Measurements from ENCODE around the gene RBL2. TPM values are rescaled to one million over a fixed set of nuclear protein-coding genes. Genes with fewer than 3 reads are reported as not detected.

Gene RBL2
- total and polyA plus RNA-seq, 2 of the 13 experiments (the other 11 are each of a cell fraction or from before 2014, with no cell fraction given): 41.2 to 60.9 TPM

- no TSS peak for BruUV-seq (replicated peaks)
- TF ChIP-seq REL (CRISPR knock-in tag; conservative IDR thresholded peaks at IDR 0.05) (no peak), ZNF10 (CRISPR knock-in tag; IDR thresholded peaks at IDR 0.05; ENCODE audit: borderline replicate concordance, low read depth) (no peak), PAXIP1 (CRISPR knock-in tag; conservative IDR thresholded peaks at IDR 0.05) (no peak), ZNF557 (CRISPR knock-in tag; IDR thresholded peaks at IDR 0.05) (no peak), EZH2 (conservative IDR thresholded peaks at IDR 0.05; ENCODE audit: low read depth, low read length) (no peak), ZHX2 (IDR thresholded peaks at IDR 0.05; ENCODE audit: low read depth) (no peak), ZHX2 (CRISPR knock-in tag; IDR thresholded peaks at IDR 0.05; ENCODE audit: borderline replicate concordance) (no peak), TGIF2 (CRISPR knock-in tag; IDR thresholded peaks at IDR 0.05) (no peak), ZNF441 (CRISPR knock-in tag; IDR thresholded peaks at IDR 0.05; ENCODE audit: borderline replicate concordance) (no peak), RBM39 (IDR thresholded peaks at IDR 0.05; ENCODE audit: low read depth, low read length, poor library complexity, severe bottlenecking) (no peak), SNRNP70 (IDR thresholded peaks at IDR 0.05; ENCODE audit: low read depth, low read length) (no peak), ZNF598 (CRISPR knock-in tag; IDR thresholded peaks at IDR 0.05; ENCODE audit: borderline replicate concordance) (no peak)
- TF ChIP-seq, protein P1, sequence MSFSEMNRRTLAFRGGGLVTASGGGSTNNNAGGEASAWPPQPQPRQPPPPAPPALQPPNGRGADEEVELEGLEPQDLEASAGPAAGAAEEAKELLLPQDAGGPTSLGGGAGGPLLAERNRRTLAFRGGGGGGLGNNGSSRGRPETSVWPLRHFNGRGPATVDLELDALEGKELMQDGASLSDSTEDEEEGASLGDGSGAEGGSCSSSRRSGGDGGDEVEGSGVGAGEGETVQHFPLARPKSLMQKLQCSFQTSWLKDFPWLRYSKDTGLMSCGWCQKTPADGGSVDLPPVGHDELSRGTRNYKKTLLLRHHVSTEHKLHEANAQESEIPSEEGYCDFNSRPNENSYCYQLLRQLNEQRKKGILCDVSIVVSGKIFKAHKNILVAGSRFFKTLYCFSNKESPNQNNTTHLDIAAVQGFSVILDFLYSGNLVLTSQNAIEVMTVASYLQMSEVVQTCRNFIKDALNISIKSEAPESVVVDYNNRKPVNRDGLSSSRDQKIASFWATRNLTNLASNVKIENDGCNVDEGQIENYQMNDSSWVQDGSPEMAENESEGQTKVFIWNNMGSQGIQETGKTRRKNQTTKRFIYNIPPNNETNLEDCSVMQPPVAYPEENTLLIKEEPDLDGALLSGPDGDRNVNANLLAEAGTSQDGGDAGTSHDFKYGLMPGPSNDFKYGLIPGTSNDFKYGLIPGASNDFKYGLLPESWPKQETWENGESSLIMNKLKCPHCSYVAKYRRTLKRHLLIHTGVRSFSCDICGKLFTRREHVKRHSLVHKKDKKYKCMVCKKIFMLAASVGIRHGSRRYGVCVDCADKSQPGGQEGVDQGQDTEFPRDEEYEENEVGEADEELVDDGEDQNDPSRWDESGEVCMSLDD (CRISPR knock-in tag; IDR thresholded peaks at IDR 0.05; ENCODE audit: borderline replicate concordance): no peak
These were observed 20.4 kb upstream of the RBL2 start for GRCh38 chr16:53413864-53414263.

More at GRCh38 chr16:53413864-53414263, 20.4 kb upstream of the RBL2 start:
- no peaks in the 10 kb centered on the region for H3K9me3 ChIP-seq (ENCODE audit: low read length)
- H3K4me2 ChIP-seq (ENCODE audit: low read depth, low read length): no peak overlapping the region
- H3K4me3 ChIP-seq (replicated peaks in 1 of 3; ENCODE audit: insufficient read depth in 1 of 3, low read depth in 2 of 3, low read length in 3 of 3): no peak overlapping the region
- POLR2A ChIA-PET: no interaction called here
- no peaks in the 10 kb centered on the region for H4K20me1 ChIP-seq (ENCODE audit: insufficient read depth, low read length)
- WGBS (ENCODE audit: low lambda C conversion rate): 77% methylated on average over 18 of the region's 18 CpGs
- no peaks in the 10 kb centered on the region for H3K79me2 ChIP-seq (ENCODE audit: insufficient read depth, low read length)
- FAIRE-seq: no peak
- intact Hi-C loops (cut with micrococcal nuclease; ENCODE audit: unreplicated experiment) (no loop called here), in situ Hi-C loops (cut with HindIII; ENCODE audit: extremely low pct_ligation_motif_present, low pct_unique_long_range_greater_than_20kb) (no loop called here)
- DNase-seq (ENCODE audit: low spot score): no peak
- no peak overlapping the region for H2AFZ ChIP-seq (ENCODE audit: low read length)
- ATAC-seq: no peak
- no peaks in the 10 kb centered on the region for H3K36me3 ChIP-seq (replicated peaks in 1 of 2; ENCODE audit: control insufficient read depth in 1 of 2, insufficient read depth in 2 of 2, low read length in 2 of 2)
- CTCF ChIA-PET (ENCODE audit: low intra/inter-chr PET ratio, low total read pairs): no interaction called here
- no peak overlapping the region for H3K27ac ChIP-seq (ENCODE audit: extremely low read length, insufficient read depth, low read length)
- H3K9ac ChIP-seq (ENCODE audit: insufficient read depth, low read depth, low read length): no peak overlapping the region
- H3K4me1 ChIP-seq (ENCODE audit: insufficient read depth, low read length): no peaks in the 10 kb centered on the region
- H3K27me3 ChIP-seq (ENCODE audit: control insufficient read depth in 1 of 2, insufficient read depth in 2 of 2, low read length in 2 of 2): peaks cover 3 to 24% of the 10 kb centered on the region in 2 experiments; a peak in 3 of 5 replicates

Measured in HepG2 (cell line).